WTC11 (cell line): ENCODE results near the gene FAM167B. TPM values are rescaled to one million over a fixed set of nuclear protein-coding genes. Genes with fewer than 3 reads are reported as not detected.

Experiments used
- ATAC-seq: fragments of 200-7000 bp; cut with Tn5 transposase; 2 replicates; pipeline ENCODE4 v1.10.0; 2021; ENCODE audit warnings: mild to moderate bottlenecking, moderate library complexity
- CTCF ChIA-PET: fragments of 300-600 bp; sonication (Branson Sonifier 250); formaldehyde crosslinking; loops from one replicate; lab custom pipeline; 2021; ENCODE audit warnings: antibody characterized with exemption; lab: Charles Lee
- POLR2A ChIA-PET: fragments of 350-600 bp; sonication (Branson Sonifier 250); formaldehyde crosslinking; loops from one replicate; lab custom pipeline; 2021; ENCODE audit warnings: antibody characterized with exemption; lab: Charles Lee
- DNase-seq: peaks from one replicate; pipeline ENCODE4 v3.0.0; 2021; ENCODE audit warnings: low spot score
- H3K27ac Mint-ChIP-seq: 2 replicates; pipeline ENCODE4 v1.8.0; 2021; ENCODE audit warnings: mixed read lengths
- H3K27me3 Mint-ChIP-seq: 2 replicates; pipeline ENCODE4 v1.8.0; 2021; ENCODE audit warnings: low read depth, mild to moderate bottlenecking, moderate library complexity, mixed read lengths
- H3K36me3 Mint-ChIP-seq: 2 replicates; pipeline ENCODE4 v1.8.0; 2021; ENCODE audit warnings: mixed read lengths
- H3K4me1 Mint-ChIP-seq: 2 replicates; pipeline ENCODE4 v1.8.0; 2022; ENCODE audit warnings: mixed read lengths
- H3K4me3 Mint-ChIP-seq: 2 replicates; pipeline ENCODE4 v1.8.0; 2021; ENCODE audit warnings: mild to moderate bottlenecking, moderate library complexity, mixed read lengths
- H3K9me3 Mint-ChIP-seq: 2 replicates; pipeline ENCODE4 v1.8.0; 2021; ENCODE audit warnings: mixed read lengths
- ARID4B ChIP-seq: sonication (generic); formaldehyde crosslinking; IDR thresholded peaks from 2 replicates; pipeline ENCODE4 v1.8.0; 2023; ENCODE audit warnings: missing genetic modification reagents, mild to moderate bottlenecking, borderline replicate concordance
- ATF3 ChIP-seq: sonication (generic); formaldehyde crosslinking; conservative IDR thresholded peaks from 2 replicates; pipeline ENCODE4 v1.8.1; 2022; ENCODE audit warnings: mild to moderate bottlenecking, missing genetic modification reagents
- CREB1 ChIP-seq: sonication (generic); formaldehyde crosslinking; IDR thresholded peaks from 2 replicates; pipeline ENCODE4 v1.8.0; 2023; ENCODE audit warnings: mild to moderate bottlenecking, missing genetic modification reagents
- E2F5 ChIP-seq: sonication (generic); formaldehyde crosslinking; IDR thresholded peaks from 2 replicates; pipeline ENCODE4 v1.8.1; 2022; ENCODE audit warnings: mild to moderate bottlenecking, moderate library complexity, missing genetic modification reagents
- ELF4 ChIP-seq: sonication (generic); formaldehyde crosslinking; IDR thresholded peaks from 2 replicates; pipeline ENCODE4 v1.8.1; 2022; ENCODE audit warnings: low read depth, mild to moderate bottlenecking, moderate library complexity, missing genetic modification reagents
- FOXJ3 ChIP-seq: sonication (generic); formaldehyde crosslinking; IDR thresholded peaks from 2 replicates; pipeline ENCODE4 v1.9.0; 2021; ENCODE audit warnings: missing genetic modification reagents, mild to moderate bottlenecking, borderline replicate concordance
- FOXP1 ChIP-seq: sonication (generic); formaldehyde crosslinking; IDR thresholded peaks from 2 replicates; pipeline ENCODE4 v1.8.0; 2022; ENCODE audit warnings: missing genetic modification reagents, mild to moderate bottlenecking, moderate library complexity, borderline replicate concordance
- HMGXB4 ChIP-seq: sonication (generic); formaldehyde crosslinking; IDR thresholded peaks from 2 replicates; pipeline ENCODE4 v1.8.1; 2023; ENCODE audit warnings: mild to moderate bottlenecking, moderate library complexity, missing genetic modification reagents
- MXD4 ChIP-seq: fragments of 250-450 bp; sonication (Bioruptor Pico); IDR thresholded peaks from 2 replicates; pipeline ENCODE4 v1.8.0; 2021; ENCODE audit warnings: mild to moderate bottlenecking, moderate library complexity, borderline replicate concordance
- MYBL2 ChIP-seq: sonication (generic); formaldehyde crosslinking; IDR thresholded peaks from 2 replicates; pipeline ENCODE4 v1.8.1; 2023; ENCODE audit warnings: mild to moderate bottlenecking, moderate library complexity, missing genetic modification reagents
- PRRX2 ChIP-seq: fragments of 250-450 bp; sonication (Bioruptor Pico); IDR thresholded peaks from 2 replicates; pipeline ENCODE4 v1.8.0; 2021; ENCODE audit warnings: mild to moderate bottlenecking
- SP1 ChIP-seq: sonication (generic); formaldehyde crosslinking; conservative IDR thresholded peaks from 2 replicates; pipeline ENCODE4 v1.8.1; 2022; ENCODE audit warnings: missing genetic modification reagents
- ZNF232 ChIP-seq: sonication (generic); formaldehyde crosslinking; IDR thresholded peaks from 2 replicates; pipeline ENCODE4 v1.8.0; 2022; ENCODE audit warnings: mild to moderate bottlenecking, missing genetic modification reagents
- total RNA-seq: library from RNA; stranded (reverse); gene quantifications from 3 replicates; pipeline ENCODE4 v1.2.3, GENCODE V29; 2021
- TF ChIP-seq, protein P1 (sequence below): fragments of 250-450 bp; sonication (Bioruptor Pico); conservative IDR thresholded peaks from 2 replicates; pipeline ENCODE4 v1.9.0; 2021; ENCODE audit warnings: mild to moderate bottlenecking
- TF ChIP-seq, protein P2 (sequence below): sonication (generic); formaldehyde crosslinking; IDR thresholded peaks from 2 replicates; pipeline ENCODE4 v1.8.1; 2023; ENCODE audit warnings: mild to moderate bottlenecking, missing genetic modification reagents
- TF ChIP-seq, protein P3 (sequence below): sonication (generic); formaldehyde crosslinking; IDR thresholded peaks from 2 replicates; pipeline ENCODE4 v1.8.0; 2023; ENCODE audit warnings: missing genetic modification reagents

Gene FAM167B
- total RNA-seq, 1 experiment from 2014 or later = 5.4 TPM

DNA sequence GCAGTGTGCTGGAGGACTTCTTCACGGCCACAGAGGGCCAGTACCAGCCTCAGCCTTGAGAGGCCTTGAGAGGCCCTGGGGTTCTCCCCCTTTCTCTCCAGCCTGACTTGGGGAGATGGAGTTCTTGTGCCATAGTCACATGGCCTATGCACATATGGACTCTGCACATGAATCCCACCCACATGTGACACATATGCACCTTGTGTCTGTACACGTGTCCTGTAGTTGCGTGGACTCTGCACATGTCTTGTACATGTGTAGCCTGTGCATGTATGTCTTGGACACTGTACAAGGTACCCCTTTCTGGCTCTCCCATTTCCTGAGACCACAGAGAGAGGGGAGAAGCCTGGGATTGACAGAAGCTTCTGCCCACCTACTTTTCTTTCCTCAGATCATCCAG, 38.6 kb downstream of the FAM167B start:
- TF ChIP-seq ARID4B (CRISPR knock-in tag) (no peak), ELF4 (no peak), ATF3 (CRISPR knock-in tag) (no peak), MXD4 (CRISPR knock-in tag) (no peak), MYBL2 (CRISPR knock-in tag) (no peak), ZNF232 (CRISPR knock-in tag) (no peak), FOXJ3 (no peak), SP1 (CRISPR knock-in tag) (no peak), PRRX2 (CRISPR knock-in tag) (no peak), E2F5 (CRISPR knock-in tag) (no peak), HMGXB4 (CRISPR knock-in tag) (no peak), CREB1 (no peak), FOXP1 (CRISPR knock-in tag) (no peak)
- TF ChIP-seq, protein P1, sequence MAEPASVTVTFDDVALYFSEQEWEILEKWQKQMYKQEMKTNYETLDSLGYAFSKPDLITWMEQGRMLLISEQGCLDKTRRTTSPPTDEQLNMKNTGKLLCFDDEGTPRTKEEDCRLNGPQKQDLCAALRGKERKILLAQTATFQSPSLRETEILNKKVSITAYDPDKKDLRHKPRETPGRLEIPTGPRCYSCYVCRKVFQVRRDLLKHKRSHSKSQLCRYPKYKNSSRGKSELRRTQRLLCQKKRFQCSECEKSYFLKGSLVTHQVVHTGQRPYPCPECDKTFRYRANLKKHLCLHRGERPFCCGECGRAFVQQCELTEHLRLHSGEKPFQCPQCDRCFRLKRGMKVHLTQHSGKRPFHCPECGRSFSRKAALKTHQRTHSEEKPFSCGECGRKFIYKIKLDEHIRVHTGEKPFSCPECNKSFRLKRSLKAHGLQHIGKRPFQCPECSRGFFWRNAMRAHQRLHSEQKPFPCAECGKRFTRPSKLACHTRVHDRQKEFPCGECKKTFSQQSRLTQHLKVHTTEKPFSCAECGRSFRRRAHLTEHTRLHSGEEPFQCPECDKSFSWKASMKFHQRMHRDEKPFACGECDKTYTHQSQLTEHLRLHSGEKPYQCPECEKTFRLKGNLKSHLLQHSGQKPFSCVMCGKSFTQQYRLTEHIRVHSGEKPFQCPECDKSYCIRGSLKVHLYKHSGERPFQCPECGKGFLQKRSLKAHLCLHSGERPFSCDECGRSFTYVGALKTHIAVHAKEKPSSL (CRISPR knock-in tag) = no peak
- TF ChIP-seq, protein P2, sequence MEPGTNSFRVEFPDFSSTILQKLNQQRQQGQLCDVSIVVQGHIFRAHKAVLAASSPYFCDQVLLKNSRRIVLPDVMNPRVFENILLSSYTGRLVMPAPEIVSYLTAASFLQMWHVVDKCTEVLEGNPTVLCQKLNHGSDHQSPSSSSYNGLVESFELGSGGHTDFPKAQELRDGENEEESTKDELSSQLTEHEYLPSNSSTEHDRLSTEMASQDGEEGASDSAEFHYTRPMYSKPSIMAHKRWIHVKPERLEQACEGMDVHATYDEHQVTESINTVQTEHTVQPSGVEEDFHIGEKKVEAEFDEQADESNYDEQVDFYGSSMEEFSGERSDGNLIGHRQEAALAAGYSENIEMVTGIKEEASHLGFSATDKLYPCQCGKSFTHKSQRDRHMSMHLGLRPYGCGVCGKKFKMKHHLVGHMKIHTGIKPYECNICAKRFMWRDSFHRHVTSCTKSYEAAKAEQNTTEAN (CRISPR knock-in tag) = no peak
- TF ChIP-seq, protein P3, sequence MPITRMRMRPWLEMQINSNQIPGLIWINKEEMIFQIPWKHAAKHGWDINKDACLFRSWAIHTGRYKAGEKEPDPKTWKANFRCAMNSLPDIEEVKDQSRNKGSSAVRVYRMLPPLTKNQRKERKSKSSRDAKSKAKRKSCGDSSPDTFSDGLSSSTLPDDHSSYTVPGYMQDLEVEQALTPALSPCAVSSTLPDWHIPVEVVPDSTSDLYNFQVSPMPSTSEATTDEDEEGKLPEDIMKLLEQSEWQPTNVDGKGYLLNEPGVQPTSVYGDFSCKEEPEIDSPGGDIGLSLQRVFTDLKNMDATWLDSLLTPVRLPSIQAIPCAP (CRISPR knock-in tag) = no peak
- TF ChIP-seq, all 79 proteins: peak for 0
- Mint-ChIP-seq H3K27me3 (no peaks in the 10 kb centered on the region), H3K4me1 (peaks cover 3% of the 10 kb centered on the region; the same call in 1 of the 2 replicates), H3K36me3 (peaks cover 16% of the 10 kb centered on the region), H3K4me3 (no peak overlapping the region), H3K9me3 (no peaks in the 10 kb centered on the region), H3K27ac (no peak overlapping the region)
- ATAC-seq (no peak), DNase-seq (no peak)
- ChIA-PET POLR2A (no interaction called here), CTCF (no interaction called here)
